ENCODE data around the gene IL2RA. TPM values are rescaled to one million over a fixed set of nuclear protein-coding genes. Genes with fewer than 3 reads are reported as not detected.
A peak's percentile ranks its signal among the peaks of the same experiment; 100 is the strongest.

IL2RA gene
- total and polyA plus RNA-seq, 9 of the 15 experiments (the other 6 are each of a cell fraction or from before 2014, with no cell fraction given), result 0.95 TPM; not detected in 8

- TF ChIP-seq U2AF2 (optimal IDR thresholded peaks at IDR 0.05; ENCODE audit: low read depth, low read length) (no peak), POLR2AphosphoS5 (IDR thresholded peaks at IDR 0.05; ENCODE audit: control insufficient read depth, insufficient read depth, low read depth, low read length) (0 out of 2 replicates have a peak, but pooled peaks have one; percentile 12), ZBTB26 (CRISPR knock-in tag; IDR thresholded peaks at IDR 0.05) (no peak), ZNF324 (CRISPR knock-in tag; IDR thresholded peaks at IDR 0.05) (no peak), TBP (optimal IDR thresholded peaks at IDR 0.05; ENCODE audit: low read depth, low read length) (peak; percentile 29), ZNF12 (CRISPR knock-in tag; IDR thresholded peaks at IDR 0.05) (peak; percentile 56; the same call in 1 of the 2 replicates), TEAD1 (CRISPR knock-in tag; IDR thresholded peaks at IDR 0.05) (no peak), HMG20B (CRISPR knock-in tag; IDR thresholded peaks at IDR 0.05) (no peak), MBD2 (IDR thresholded peaks at IDR 0.05; ENCODE audit: borderline replicate concordance, low read depth) (no peak), KLF1 (tag; IDR thresholded peaks at IDR 0.05) (no peak), CCAR2 (IDR thresholded peaks at IDR 0.05; ENCODE audit: low read depth, low read length) (no peak), REST (IDR thresholded peaks at IDR 0.05; ENCODE audit: borderline replicate concordance) (peak; percentile 30), REST (CRISPR knock-in tag; IDR thresholded peaks at IDR 0.05; ENCODE audit: low read depth) (no peak), ZFX (CRISPR knock-in tag; IDR thresholded peaks at IDR 0.05) (no peak; the same call in none of the 2 replicates), ZFP30 (CRISPR knock-in tag; IDR thresholded peaks at IDR 0.05; ENCODE audit: borderline replicate concordance) (no peak), WHSC1 (IDR thresholded peaks at IDR 0.05; ENCODE audit: low read length) (no peak), HDAC3 (IDR thresholded peaks at IDR 0.05; ENCODE audit: borderline replicate concordance, partially characterized antibody) (no peak)
These were observed 85.4 kb downstream of the IL2RA start (continued) for GRCh38 chr10:5976512-5977470.
